H1 (cell line): ENCODE data around the gene ADA. TPM values are rescaled to one million over a fixed set of nuclear protein-coding genes. Genes with fewer than 3 reads are reported as not detected.

Experiments
- CTCF ChIA-PET: fragments of 300-600 bp; sonication (Branson Sonifier 250); formaldehyde crosslinking; loops from one replicate; lab custom pipeline; 2021; ENCODE audit not compliant: partially characterized antibody; lab: Charles Lee
- POLR2A ChIA-PET: fragments of 300-600 bp; sonication (Branson Sonifier 250); formaldehyde crosslinking; loops from one replicate; lab custom pipeline; 2021; ENCODE audit warnings: inconsistent platforms; ENCODE audit not compliant: partially characterized antibody; lab: Charles Lee
- DNase-seq, 2 experiments: peaks; one replicate each; pipeline versions ENCODE4 v3.0.0 to v3.0.0-alpha.2; 2010 to 2022; ENCODE audit warnings: low spot score in 2 of 2, low read depth in 1 of 2, mixed read lengths in 1 of 2
- FAIRE-seq: peaks from 2 replicates; lab custom pipeline; 2011; peaks lifted over from hg19 to GRCh38; lab: Jason Lieb, UNC
- H2AFZ ChIP-seq: 2 replicates; pipeline ENCODE4 v1.8.1; 2012; ENCODE audit warnings: low read length, inconsistent platforms
- H2AK5ac ChIP-seq: 2 replicates; pipeline ENCODE4 v1.6.1; 2013; ENCODE audit warnings: low read depth, low read length
- H2BK120ac ChIP-seq: replicated peaks from 2 replicates; pipeline ENCODE3; 2013; ENCODE audit warnings: low read depth, low read length, inconsistent platforms
- H2BK12ac ChIP-seq: 2 replicates; pipeline ENCODE4 v1.6.1; 2013; ENCODE audit warnings: low read depth, low read length
- H2BK15ac ChIP-seq: 2 replicates; pipeline ENCODE4 v1.6.1; 2013; ENCODE audit warnings: low read length
- H2BK20ac ChIP-seq: 2 replicates; pipeline ENCODE4 v1.6.1; 2013; ENCODE audit warnings: low read length
- H2BK5ac ChIP-seq: 2 replicates; pipeline ENCODE4 v1.6.1; 2013; ENCODE audit warnings: low read depth, low read length
- H3K14ac ChIP-seq: 2 replicates; pipeline ENCODE4 v1.6.1; 2013; ENCODE audit warnings: inconsistent platforms; ENCODE audit not compliant: insufficient read length
- H3K18ac ChIP-seq: 2 replicates; pipeline ENCODE4 v1.6.1; 2013; ENCODE audit warnings: low read length; ENCODE audit errors: extremely low read depth
- H3K23ac ChIP-seq: 2 replicates; pipeline ENCODE4 v1.6.1; 2013; ENCODE audit warnings: inconsistent platforms; ENCODE audit not compliant: insufficient read length
- H3K23me2 ChIP-seq: 2 replicates; pipeline ENCODE4 v1.6.1; 2013; ENCODE audit warnings: low read depth, low read length
- H3K27ac ChIP-seq: 2 replicates; pipeline ENCODE4 v1.6.1; 2011; ENCODE audit warnings: low read depth, low read length, inconsistent platforms
- H3K27me3 ChIP-seq, 4 experiments: replicated peaks in 1 of 4; 1 replicate in 1 of 4; 2 replicates in 3 of 4; pipeline versions ENCODE4 v1.6.1 to v1.8.1; 2011 to 2013; ENCODE audit warnings: low read length in 3 of 4, mild to moderate bottlenecking in 3 of 4, inconsistent platforms in 2 of 4, mixed read lengths in 2 of 4, moderate library complexity in 1 of 4; ENCODE audit not compliant: control insufficient read depth in 3 of 4, insufficient read depth in 3 of 4; ENCODE audit errors: extremely low read depth in 1 of 4
- H3K36me3 ChIP-seq, 4 experiments: 2 replicates each; pipeline versions ENCODE4 v1.6.1 to v1.8.1; 2011 to 2013; ENCODE audit warnings: mild to moderate bottlenecking in 4 of 4, low read length in 3 of 4, moderate library complexity in 2 of 4, control low read depth in 1 of 4, inconsistent platforms in 1 of 4; ENCODE audit not compliant: insufficient read depth in 4 of 4, control insufficient read depth in 2 of 4
- H3K4ac ChIP-seq: replicated peaks from 2 replicates; pipeline ENCODE3; 2013; ENCODE audit warnings: low read length, low read depth, mixed read lengths, inconsistent platforms; ENCODE audit not compliant: insufficient read length
- H3K4me1 ChIP-seq, 4 experiments: replicated peaks in 1 of 4; 1 replicate in 1 of 4; 2 replicates in 3 of 4; pipeline versions ENCODE4 v1.6.1 to v1.8.1; 2011 to 2013; ENCODE audit warnings: low read length in 3 of 4, inconsistent platforms in 2 of 4, mixed read lengths in 1 of 4; ENCODE audit not compliant: insufficient read depth in 4 of 4, control insufficient read depth in 3 of 4
- H3K4me2 ChIP-seq, 2 experiments: 2 replicates each; pipeline versions ENCODE4 v1.6.1 to v1.8.1; 2011 to 2013; ENCODE audit warnings: low read depth in 2 of 2, low read length in 2 of 2, control low read depth in 1 of 2, inconsistent platforms in 1 of 2, mild to moderate bottlenecking in 1 of 2; ENCODE audit not compliant: insufficient read depth in 1 of 2
- H3K4me3 ChIP-seq, 4 experiments: fragments of 200-600, 300-600 bp in 1 of 4; sonication (generic), shearing (Covaris generic), sonication (Bioruptor Twin) in 1 of 4; 2 replicates each; pipeline versions ENCODE4 v1.5.1 to v1.8.1; 2011 to 2016; ENCODE audit warnings: low read length in 4 of 4, low read depth in 3 of 4, control low read depth in 2 of 4, inconsistent platforms in 2 of 4, mild to moderate bottlenecking in 2 of 4, mixed read lengths in 1 of 4, moderate library complexity in 1 of 4; ENCODE audit not compliant: insufficient read depth in 2 of 4; ENCODE audit errors: extremely low read depth in 1 of 4
- H3K56ac ChIP-seq: replicated peaks from 2 replicates; pipeline ENCODE3; 2013; ENCODE audit warnings: low read depth, mild to moderate bottlenecking, mixed read lengths, low read length, inconsistent platforms; ENCODE audit not compliant: insufficient read length
- H3K79me1 ChIP-seq: 2 replicates; pipeline ENCODE4 v1.6.1; 2013; ENCODE audit warnings: low read depth, low read length, control low read depth
- H3K79me2 ChIP-seq, 2 experiments: 2 replicates each; pipeline versions ENCODE4 v1.6.1 to v1.8.1; 2012 to 2013; ENCODE audit warnings: low read length in 2 of 2, mild to moderate bottlenecking in 2 of 2, inconsistent platforms in 1 of 2; ENCODE audit not compliant: insufficient read depth in 2 of 2, control insufficient read depth in 1 of 2
- H3K9ac ChIP-seq, 4 experiments: replicated peaks in 1 of 4; 1 replicate in 1 of 4; 2 replicates in 3 of 4; pipeline versions ENCODE4 v1.6.1 to v1.8.1; 2011 to 2013; ENCODE audit warnings: low read depth in 3 of 4, low read length in 3 of 4, control low read depth in 2 of 4, mild to moderate bottlenecking in 2 of 4, moderate library complexity in 2 of 4, inconsistent platforms in 1 of 4; ENCODE audit errors: extremely low read depth in 1 of 4
- H3K9me3 ChIP-seq, 2 experiments: 2 replicates each; pipeline versions ENCODE4 v1.6.1 to v1.8.1; 2012 to 2013; ENCODE audit warnings: mild to moderate bottlenecking in 2 of 2, moderate library complexity in 2 of 2, control low read depth in 1 of 2, inconsistent platforms in 1 of 2, low read depth in 1 of 2, low read length in 1 of 2, mixed read lengths in 1 of 2; ENCODE audit not compliant: insufficient read depth in 2 of 2
- H4K20me1 ChIP-seq, 2 experiments: replicated peaks in 1 of 2; 2 replicates each; pipeline versions ENCODE3 to v1.8.1; 2011 to 2013; ENCODE audit warnings: inconsistent platforms in 2 of 2, low read length in 2 of 2, mild to moderate bottlenecking in 1 of 2; ENCODE audit not compliant: insufficient read depth in 2 of 2, control insufficient read depth in 1 of 2
- H4K5ac ChIP-seq: 2 replicates; pipeline ENCODE4 v1.6.1; 2013; ENCODE audit warnings: low read length, low read depth, mixed read lengths, inconsistent platforms; ENCODE audit not compliant: insufficient read length
- H4K8ac ChIP-seq: 2 replicates; pipeline ENCODE4 v1.8.0; 2013; ENCODE audit warnings: mild to moderate bottlenecking, moderate library complexity, low read length, inconsistent platforms; ENCODE audit not compliant: insufficient read depth; ENCODE audit errors: extremely low read depth
- H4K91ac ChIP-seq: replicated peaks from 2 replicates; pipeline ENCODE3; 2013; ENCODE audit warnings: low read length, mixed read lengths, inconsistent platforms; ENCODE audit not compliant: insufficient read length
- HDAC6 ChIP-seq: IDR thresholded peaks from one replicate; pipeline ENCODE4 v1.7.1; 2012; ENCODE audit warnings: low read depth, mild to moderate bottlenecking, inconsistent platforms, low read length, moderate library complexity
- WGBS, 2 experiments: shearing (Covaris generic) in 1 of 2; methylation state at CpG; one replicate each; pipeline versions ENCODE4 v1.1.6 to v1.1.7; 2013 to 2015; ENCODE audit warnings: low lambda C conversion rate in 2 of 2, mixed read lengths in 2 of 2, inconsistent platforms in 1 of 2, low coverage in 1 of 2, missing lambda C conversion rate in 1 of 2; ENCODE audit not compliant: insufficient replicate concordance in 2 of 2, insufficient coverage in 1 of 2, insufficient read length in 1 of 2; ENCODE audit errors: extremely low coverage in 1 of 2, missing lambda C conversion rate in 1 of 2; 5-methylcytosine and 5-hydroxymethylcytosine counted together
- polyA plus RNA-seq, 7 experiments: library from polyadenylated mRNA; depleted of rRNA in 3 of 7; stranded (reverse) in 5 of 7; unstranded in 2 of 7; fragments of >200 nt in 5 of 7; fragments of 200-250 nt in 2 of 7; gene quantifications; 1 replicate in 5 of 7; 2 replicates in 1 of 7; 4 replicates in 1 of 7; pipeline versions ENCODE4 v1.2.1 to v1.2.3, GENCODE V29; 2011 to 2013; ENCODE audit warnings: missing spikeins in 2 of 7, mixed read lengths in 2 of 7
- total RNA-seq: library from RNA; stranded (reverse); fragmentation: NEBNext Ultra II Directional; extraction: Animal tissue kit (Norgen Biotek cat#: 25700); gene quantifications from 2 replicates; pipeline ENCODE4 v1.2.1, GENCODE V29; 2021
- TF ChIP-seq, protein P1 (sequence below): IDR thresholded peaks from 2 replicates; pipeline ENCODE4 v1.6.1; 2012; ENCODE audit warnings: inconsistent platforms

The ADA gene
- total and polyA plus RNA-seq, 2 of the 8 experiments (the other 6 are each of a cell fraction or from before 2014, with no cell fraction given): 19.9 to 32.8 TPM

DNA sequence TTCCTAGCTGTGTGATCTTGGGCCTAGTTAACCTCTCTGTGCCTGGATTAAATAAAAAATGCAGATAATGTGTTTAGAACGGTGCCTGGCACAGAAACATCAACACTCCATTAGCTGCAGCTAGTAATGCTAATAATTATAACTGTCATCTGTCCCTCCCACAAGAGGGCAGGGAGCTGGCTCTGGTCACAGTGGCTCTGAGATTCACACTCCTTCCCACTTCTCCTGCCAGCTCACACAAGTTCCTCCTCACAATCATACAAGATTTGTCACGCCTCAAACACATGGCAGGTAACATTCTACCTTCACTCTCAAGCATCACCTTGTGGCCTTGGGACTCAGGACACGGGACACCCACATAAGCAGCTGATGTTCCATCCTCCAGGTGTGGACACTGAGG is 2.4 kb downstream of the ADA start:
- Histone ChIP-seq H3K4me3 (no peak overlapping the region), H2BK12ac (peak overlapping the region; percentile 32; the same call in 1 of the 2 replicates), H2BK15ac (no peak overlapping the region), H2BK20ac (no peak overlapping the region), H4K20me1 (no peaks in the 10 kb centered on the region), H3K79me2 (no peaks in the 10 kb centered on the region), H3K23ac (no peak overlapping the region), H3K9ac (no peak overlapping the region), H3K79me1 (no peaks in the 10 kb centered on the region), H2AK5ac (no peak overlapping the region; the same call in 1 of the 2 replicates), H3K4me1 (peaks cover 10 to 23% (median 20%) of the 10 kb centered on the region in 4 experiments), H3K14ac (no peak overlapping the region), H3K27ac (no peak overlapping the region), H2BK120ac (no peak overlapping the region), H2BK5ac (no peak overlapping the region), H3K4me2 (no peak overlapping the region), H4K91ac (no peak overlapping the region), H4K5ac (no peak overlapping the region), H3K36me3 (no peaks in the 10 kb centered on the region), H2AFZ (no peak overlapping the region), H3K23me2 (peaks cover 11% of the 10 kb centered on the region), H3K4ac (no peak overlapping the region), H3K18ac (no peak overlapping the region), H3K56ac (no peak overlapping the region), H3K27me3 (peaks cover 0 to 20% (median 13%) of the 10 kb centered on the region in 4 experiments; a peak in 6 of 7 replicates), H3K9me3 (no peaks in the 10 kb centered on the region), H4K8ac (no peak overlapping the region)
- DNase-seq: no peak
- 88% methylated on average over 3 of the region's 3 CpGs; no CpG with 5 or more reads in 1 of the 2 experiments for WGBS, 2 experiments
- ChIA-PET CTCF (interaction anchor here (0.6 to 11.0 kb wide), 12 partner anchors 9 to 1793 kb away, joined by 3 to 83 read pairs (median 4); no protein-coding TSS in a partner anchor), POLR2A (interaction anchor here (0.5 kb wide), 1 partner anchor 485 kb away, joined by 3 read pairs; no protein-coding TSS in a partner anchor)
- FAIRE-seq: no peak
- no peak for TF ChIP-seq HDAC6
- TF ChIP-seq, protein P1, sequence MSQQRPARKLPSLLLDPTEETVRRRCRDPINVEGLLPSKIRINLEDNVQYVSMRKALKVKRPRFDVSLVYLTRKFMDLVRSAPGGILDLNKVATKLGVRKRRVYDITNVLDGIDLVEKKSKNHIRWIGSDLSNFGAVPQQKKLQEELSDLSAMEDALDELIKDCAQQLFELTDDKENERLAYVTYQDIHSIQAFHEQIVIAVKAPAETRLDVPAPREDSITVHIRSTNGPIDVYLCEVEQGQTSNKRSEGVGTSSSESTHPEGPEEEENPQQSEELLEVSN: no peak
